Immature natural killer cell (primary cell): ENCODE results near the gene RHEBL1. TPM values are rescaled to one million over a fixed set of nuclear protein-coding genes. Genes with fewer than 3 reads are reported as not detected.

Experiments used
- DNase-seq, 3 donors: peaks; one replicate each; pipeline ENCODE4 v3.0.0; 2022; ENCODE audit warnings: mixed read lengths in 1 of 3
- H3K27ac Mint-ChIP-seq, 6 donors: one replicate each; pipeline ENCODE4 v1.8.0; 2020; ENCODE audit warnings: mixed read lengths in 6 of 6, mild to moderate bottlenecking in 5 of 6, inconsistent platforms in 4 of 6, moderate library complexity in 3 of 6
- H3K27me3 Mint-ChIP-seq, 3 donors: one replicate each; pipeline ENCODE4 v1.8.0; 2020 to 2021; ENCODE audit warnings: low read depth in 3 of 3, mild to moderate bottlenecking in 3 of 3, mixed read lengths in 3 of 3, moderate library complexity in 3 of 3, inconsistent platforms in 1 of 3
- H3K36me3 Mint-ChIP-seq, 3 donors: one replicate each; pipeline ENCODE4 v1.8.0; 2020; ENCODE audit warnings: mixed read lengths in 3 of 3, inconsistent platforms in 2 of 3, mild to moderate bottlenecking in 2 of 3
- H3K4me1 Mint-ChIP-seq, 2 donors: one replicate each; pipeline ENCODE4 v1.8.0; 2020; ENCODE audit warnings: inconsistent platforms in 2 of 2, mild to moderate bottlenecking in 2 of 2, mixed read lengths in 2 of 2, moderate library complexity in 1 of 2
- H3K4me3 Mint-ChIP-seq, 5 donors: one replicate each; pipeline ENCODE4 v1.8.0; 2020; ENCODE audit warnings: mild to moderate bottlenecking in 5 of 5, mixed read lengths in 5 of 5, inconsistent platforms in 3 of 5, moderate library complexity in 3 of 5
- H3K9me3 Mint-ChIP-seq, 6 donors: one replicate each; pipeline ENCODE4 v1.8.0; 2020; ENCODE audit warnings: mild to moderate bottlenecking in 6 of 6, mixed read lengths in 6 of 6, inconsistent platforms in 4 of 6, moderate library complexity in 3 of 6
- polyA plus RNA-seq, 3 donors: library from polyadenylated mRNA; unstranded; fragments of 300-500 nt; fragmentation: Illumina TruSeq; gene quantifications; one replicate each; pipeline ENCODE4 v1.2.3, GENCODE V29; 2021

The RHEBL1 gene, protein sequence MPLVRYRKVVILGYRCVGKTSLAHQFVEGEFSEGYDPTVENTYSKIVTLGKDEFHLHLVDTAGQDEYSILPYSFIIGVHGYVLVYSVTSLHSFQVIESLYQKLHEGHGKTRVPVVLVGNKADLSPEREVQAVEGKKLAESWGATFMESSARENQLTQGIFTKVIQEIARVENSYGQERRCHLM
- 10 to 100 TPM; 11.0 to 22.5 (median 16.5) TPM for polyA plus RNA-seq

GRCh38 chr12:49069507-49070346, at the start of gene RHEBL1:
RHEBL1 (minus strand) TSS chr12:49069979; CDS start chr12:49069785, 194 bp downstream.
- peak within 1 kb of the TSS; percentile 91 to 99 (median 98) for H3K27ac Mint-ChIP-seq
- peaks cover 19 to 23% of the 10 kb centered on the region in 2 donors for H3K4me1 Mint-ChIP-seq
- H3K36me3 Mint-ChIP-seq: no peaks in the 10 kb centered on the region

GRCh38 chr12:49111206-49111605, 41.4 kb upstream of the RHEBL1 start:
- DNase-seq: no peak
- H3K9me3 Mint-ChIP-seq: no peaks in the 10 kb centered on the region
- peak overlapping the region; percentile 95 to 99 (median 98) for H3K27ac Mint-ChIP-seq
- peaks cover 0 to 4% (median 0%) of the 10 kb centered on the region in 3 donors for H3K36me3 Mint-ChIP-seq
- peak overlapping the region; percentile 96 to 98 (median 97) for H3K4me3 Mint-ChIP-seq
- peaks cover 37 to 45% of the 10 kb centered on the region in 2 donors for H3K4me1 Mint-ChIP-seq
- peaks cover 5 to 11% (median 8%) of the 10 kb centered on the region in 3 donors for H3K27me3 Mint-ChIP-seq

More at GRCh38 chr12:49069507-49070346, at the start of gene RHEBL1:
- H3K9me3 Mint-ChIP-seq: no peaks in the 10 kb centered on the region
- H3K4me3 Mint-ChIP-seq: peak within 1 kb of the TSS; percentile 93 to 100 (median 99)
- DNase-seq: peak; percentile 99
- H3K27me3 Mint-ChIP-seq: peaks cover 4 to 6% (median 4%) of the 10 kb centered on the region in 3 donors

DNA sequence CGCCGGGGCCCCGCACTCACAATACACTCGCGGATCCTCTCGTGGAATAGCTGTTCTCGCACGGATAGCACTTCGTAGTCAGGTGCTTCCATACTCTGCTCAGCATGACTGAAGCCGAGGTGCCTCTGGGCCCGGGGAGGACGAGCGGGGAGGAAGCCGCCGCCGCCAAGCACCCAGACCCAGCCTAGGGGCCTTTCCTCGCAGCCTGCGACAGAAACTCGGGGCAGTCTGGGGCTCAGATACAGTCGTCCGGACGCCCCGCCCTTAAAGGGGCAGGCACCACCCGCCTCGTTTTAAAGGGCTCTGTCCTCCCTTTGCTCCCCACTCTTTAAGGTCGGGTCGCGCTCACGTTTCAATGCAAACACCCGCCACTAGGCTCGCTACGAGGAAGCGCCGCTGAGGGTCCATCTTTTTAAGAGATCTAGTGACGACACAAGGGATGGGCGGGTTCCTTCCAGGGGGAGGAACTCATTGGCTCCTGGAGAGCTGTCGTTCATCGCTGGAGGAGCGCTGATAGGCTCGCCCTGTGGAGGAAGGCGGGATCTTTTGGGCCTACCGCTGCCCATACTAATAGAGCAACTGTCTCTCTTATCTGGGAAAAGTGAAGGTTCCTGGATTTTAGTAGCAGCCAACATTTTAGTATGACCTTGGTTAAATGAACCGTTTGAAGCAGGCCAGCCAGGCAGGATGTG, 40.8 kb upstream of the RHEBL1 start, which contains the start of gene LMBR1L:
Gene LMBR1L (minus strand): TSS at position 384 of the 692 bp plus-strand sequence. CDS start 292 bp downstream, at position 92.
- Mint-ChIP-seq H3K27me3 (peaks cover 7 to 11% (median 8%) of the 10 kb centered on the region in 3 donors), H3K9me3 (no peaks in the 10 kb centered on the region), H3K27ac (peak within 1 kb of the TSS; percentile 95 to 99 (median 98)), H3K4me1 (peaks cover 37 to 50% of the 10 kb centered on the region in 2 donors), H3K4me3 (peak within 1 kb of the TSS; percentile 96 to 98 (median 97)), H3K36me3 (peaks cover 0 to 5% (median 0%) of the 10 kb centered on the region in 3 donors)
- peak; percentile 97 to 98 (median 97) for DNase-seq

DNA sequence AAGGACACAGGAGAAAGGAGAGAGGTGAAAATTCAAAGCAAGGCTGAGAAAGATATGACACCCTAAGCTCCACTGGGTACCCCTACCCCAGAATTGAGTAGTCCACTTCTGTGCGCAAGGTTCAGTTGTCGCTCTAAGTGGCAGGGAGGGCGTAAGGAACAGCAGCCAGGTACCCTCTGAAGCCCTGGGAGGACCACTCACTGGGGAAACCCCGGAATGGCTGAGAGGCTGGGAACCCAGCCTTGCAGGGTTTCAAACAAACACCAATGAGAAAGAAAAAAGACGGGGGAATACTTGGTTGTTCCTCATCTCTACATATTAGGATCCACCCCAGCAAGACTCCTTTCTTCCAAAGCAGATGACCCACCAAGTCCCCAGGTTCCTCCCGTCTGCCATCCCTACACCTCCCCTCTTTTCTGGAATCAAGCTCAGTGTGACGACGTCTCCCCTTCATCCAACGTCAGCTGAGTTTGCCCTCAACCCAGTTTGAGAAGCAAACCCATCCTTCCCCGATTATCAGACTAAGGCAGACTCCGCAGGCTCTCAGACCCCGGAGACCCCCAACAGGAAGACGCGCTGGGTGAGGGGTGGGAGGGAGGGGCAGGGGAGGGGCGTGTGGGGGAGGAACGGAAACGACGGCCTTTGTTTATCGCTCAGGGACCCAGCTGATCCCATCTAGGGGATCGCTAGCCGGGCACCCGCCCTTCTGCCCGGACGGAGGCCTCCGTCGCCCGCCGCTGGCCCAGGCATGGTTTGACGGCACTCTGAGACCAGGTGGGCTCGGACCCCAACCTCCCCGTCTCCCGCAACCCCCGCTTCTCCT, 40.1 kb upstream of the RHEBL1 start:
- Mint-ChIP-seq H3K27me3 (peaks cover 8 to 12% (median 11%) of the 10 kb centered on the region in 3 donors), H3K36me3 (peaks cover 0 to 5% (median 0%) of the 10 kb centered on the region in 3 donors), H3K9me3 (no peaks in the 10 kb centered on the region), H3K27ac (peak overlapping the region; percentile 95 to 99 (median 98)), H3K4me3 (peak overlapping the region; percentile 96 to 98 (median 97)), H3K4me1 (peaks cover 39 to 50% of the 10 kb centered on the region in 2 donors)
- DNase-seq: no peak

GRCh38 chr12:49108958-49109404, 39.2 kb upstream of the RHEBL1 start:
- DNase-seq: no peak
- Mint-ChIP-seq H3K4me3 (peak overlapping the region; percentile 96 to 98 (median 97)), H3K27me3 (peaks cover 8 to 12% (median 11%) of the 10 kb centered on the region in 3 donors), H3K4me1 (peaks cover 43 to 57% of the 10 kb centered on the region in 2 donors), H3K36me3 (peaks cover 0 to 12% (median 4%) of the 10 kb centered on the region in 3 donors), H3K27ac (peak overlapping the region; percentile 82 to 98 (median 96)), H3K9me3 (no peaks in the 10 kb centered on the region)

- DNase-seq: no peak
- Mint-ChIP-seq H3K36me3 (peaks cover 4 to 33% (median 10%) of the 10 kb centered on the region in 3 donors), H3K9me3 (no peaks in the 10 kb centered on the region), H3K4me3 (no peak overlapping the region), H3K27ac (no peak overlapping the region), H3K4me1 (peaks cover 38 to 55% of the 10 kb centered on the region in 2 donors), H3K27me3 (peaks cover 6 to 10% (median 7%) of the 10 kb centered on the region in 3 donors)
Measured at GRCh38 chr12:49105504-49106084, 35.8 kb upstream of the RHEBL1 start.

DNA sequence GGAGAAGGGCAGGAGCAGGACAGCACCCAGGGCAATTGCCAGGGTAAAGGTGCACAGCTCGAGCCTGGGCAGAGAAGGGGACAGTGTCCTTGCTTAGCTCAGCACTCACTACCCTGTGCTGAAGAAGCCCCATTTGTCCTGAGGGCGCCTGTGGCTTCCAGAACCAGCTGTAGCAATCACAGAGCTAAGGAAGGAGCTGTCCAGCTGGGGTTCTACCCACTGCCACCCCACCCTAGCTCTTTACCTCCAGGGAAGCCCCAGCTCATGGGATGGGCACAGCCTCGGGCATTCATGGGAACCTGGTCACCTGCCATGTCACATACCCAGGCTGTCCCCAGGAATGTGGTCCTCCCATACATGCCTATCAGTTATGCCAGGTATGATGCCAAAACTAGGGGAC, 35.0 kb upstream of the RHEBL1 start:
- H3K27ac Mint-ChIP-seq: peak overlapping the region in 1 of 6 donors; percentile 40
- H3K27me3 Mint-ChIP-seq: peaks cover 2 to 8% (median 8%) of the 10 kb centered on the region in 3 donors
- DNase-seq: no peak
- peaks cover 7 to 40% (median 17%) of the 10 kb centered on the region in 3 donors for H3K36me3 Mint-ChIP-seq
- H3K4me3 Mint-ChIP-seq: no peak overlapping the region
- H3K9me3 Mint-ChIP-seq: no peaks in the 10 kb centered on the region
- peaks cover 34 to 48% of the 10 kb centered on the region in 2 donors for H3K4me1 Mint-ChIP-seq

- Mint-ChIP-seq H3K4me1 (peaks cover 6 to 16% of the 10 kb centered on the region in 2 donors), H3K27me3 (peaks cover under 1 to 7% (median 3%) of the 10 kb centered on the region in 3 donors), H3K4me3 (no peak overlapping the region), H3K9me3 (no peaks in the 10 kb centered on the region), H3K36me3 (peaks cover 10 to 57% (median 27%) of the 10 kb centered on the region in 3 donors), H3K27ac (no peak overlapping the region)
- DNase-seq: no peak
Measured at GRCh38 chr12:49100380-49100779, 30.6 kb upstream of the RHEBL1 start.

- no peak overlapping the region for H3K4me3 Mint-ChIP-seq
- peaks cover 8 to 18% of the 10 kb centered on the region in 2 donors for H3K4me1 Mint-ChIP-seq
Measured at GRCh38 chr12:49098703-49099102, 28.9 kb upstream of the RHEBL1 start.

GRCh38 chr12:49098035-49098451, 28.3 kb upstream of the RHEBL1 start:
- peak; percentile 53 to 58 (median 55) for DNase-seq
- peaks cover 12 to 17% (median 16%) of the 10 kb centered on the region in 3 donors for H3K27me3 Mint-ChIP-seq
- peaks cover 11 to 19% of the 10 kb centered on the region in 2 donors for H3K4me1 Mint-ChIP-seq
- H3K9me3 Mint-ChIP-seq: no peaks in the 10 kb centered on the region
- peaks cover 10 to 46% (median 20%) of the 10 kb centered on the region in 3 donors for H3K36me3 Mint-ChIP-seq
- H3K27ac Mint-ChIP-seq: no peak overlapping the region
- no peak overlapping the region for H3K4me3 Mint-ChIP-seq

More at GRCh38 chr12:49098703-49099102, 28.9 kb upstream of the RHEBL1 start:
- H3K36me3 Mint-ChIP-seq: peaks cover 10 to 53% (median 20%) of the 10 kb centered on the region in 3 donors
- peak overlapping the region in 1 of 6 donors; percentile 19 for H3K27ac Mint-ChIP-seq
- H3K27me3 Mint-ChIP-seq: peaks cover 9 to 11% (median 10%) of the 10 kb centered on the region in 3 donors
- H3K9me3 Mint-ChIP-seq: no peaks in the 10 kb centered on the region
- DNase-seq: no peak

DNA sequence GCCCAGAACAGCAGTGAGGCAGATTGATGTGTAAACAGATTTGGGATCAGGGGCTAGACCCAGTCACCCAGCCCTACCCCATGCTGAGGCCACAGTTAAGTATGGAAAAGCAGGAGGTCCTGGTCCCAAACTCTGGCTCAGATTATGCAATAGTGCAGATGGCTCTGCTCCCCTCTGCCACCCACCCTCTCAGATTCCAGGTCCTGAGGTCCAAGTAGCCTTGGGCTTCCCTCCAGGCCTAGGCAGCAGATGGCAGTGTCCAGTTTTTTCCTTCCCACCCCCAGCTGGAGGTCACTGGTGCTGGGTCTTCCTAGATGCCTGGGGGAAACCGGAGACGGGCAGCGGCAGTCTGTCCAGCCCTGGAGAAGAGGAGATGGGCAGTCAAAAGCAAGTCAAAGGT, 27.6 kb upstream of the RHEBL1 start:
- H3K27ac Mint-ChIP-seq: no peak overlapping the region
- H3K9me3 Mint-ChIP-seq: no peaks in the 10 kb centered on the region
- peaks cover 12 to 20% (median 17%) of the 10 kb centered on the region in 3 donors for H3K27me3 Mint-ChIP-seq
- DNase-seq: no peak
- H3K4me3 Mint-ChIP-seq: no peak overlapping the region
- peaks cover 10 to 46% (median 20%) of the 10 kb centered on the region in 3 donors for H3K36me3 Mint-ChIP-seq
- peaks cover 11 to 22% of the 10 kb centered on the region in 2 donors for H3K4me1 Mint-ChIP-seq

GRCh38 chr12:49094975-49095365, 25.2 kb upstream of the RHEBL1 start:
- Mint-ChIP-seq H3K4me1 (peaks cover 31 to 44% of the 10 kb centered on the region in 2 donors), H3K4me3 (peak overlapping the region in 4 of 5 donors; percentile 4 to 64 (median 19)), H3K36me3 (peaks cover 4 to 29% (median 12%) of the 10 kb centered on the region in 3 donors), H3K27me3 (peaks cover 22 to 42% (median 26%) of the 10 kb centered on the region in 3 donors), H3K9me3 (no peaks in the 10 kb centered on the region), H3K27ac (no peak overlapping the region)
- DNase-seq: no peak
